NCI-H526 (cell line): ENCODE data around the gene TMEM88.

Experiments
- DNase-seq, 2 experiments: peaks; one replicate each; lab custom pipeline; 2025; lab: John Stamatoyannopoulos, UW

TMEM88 gene

DNA sequence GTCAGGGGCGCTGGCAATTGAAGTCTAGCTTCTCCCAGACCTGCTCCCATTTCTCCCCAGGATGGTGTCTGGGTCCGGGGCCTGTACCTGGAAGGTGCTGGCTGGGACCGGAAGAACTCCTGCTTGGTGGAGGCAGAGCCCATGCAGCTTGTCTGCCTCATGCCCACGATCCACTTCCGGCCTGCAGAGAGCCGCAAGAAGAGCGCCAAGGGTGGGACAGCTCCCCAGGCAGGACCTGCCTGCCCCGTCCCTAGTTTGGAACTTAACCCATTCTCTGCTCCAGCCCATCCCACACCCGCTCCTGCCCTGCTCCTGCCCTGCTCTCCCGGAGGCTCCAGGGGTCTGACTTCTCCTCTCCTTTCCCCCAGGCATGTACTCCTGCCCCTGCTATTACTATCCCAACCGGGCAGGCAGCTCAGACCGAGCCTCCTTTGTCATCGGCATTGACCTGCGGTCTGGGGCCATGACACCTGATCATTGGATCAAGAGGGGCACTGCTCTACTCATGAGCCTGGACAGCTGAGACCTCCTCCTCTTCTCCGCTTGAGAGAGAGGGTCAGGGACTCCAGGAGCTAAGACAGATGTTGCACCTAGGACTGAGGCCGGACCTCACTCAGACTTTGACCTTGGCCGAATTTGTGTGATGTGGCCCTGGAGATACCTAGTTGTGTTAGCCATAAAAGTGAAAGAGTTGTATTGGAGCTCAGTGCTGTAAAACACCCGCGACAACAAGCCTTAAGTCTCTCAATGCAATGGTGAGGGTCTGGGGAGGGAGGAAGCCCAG, 21.7 kb upstream of the TMEM88 start:
- DNase-seq: no peak

DNA sequence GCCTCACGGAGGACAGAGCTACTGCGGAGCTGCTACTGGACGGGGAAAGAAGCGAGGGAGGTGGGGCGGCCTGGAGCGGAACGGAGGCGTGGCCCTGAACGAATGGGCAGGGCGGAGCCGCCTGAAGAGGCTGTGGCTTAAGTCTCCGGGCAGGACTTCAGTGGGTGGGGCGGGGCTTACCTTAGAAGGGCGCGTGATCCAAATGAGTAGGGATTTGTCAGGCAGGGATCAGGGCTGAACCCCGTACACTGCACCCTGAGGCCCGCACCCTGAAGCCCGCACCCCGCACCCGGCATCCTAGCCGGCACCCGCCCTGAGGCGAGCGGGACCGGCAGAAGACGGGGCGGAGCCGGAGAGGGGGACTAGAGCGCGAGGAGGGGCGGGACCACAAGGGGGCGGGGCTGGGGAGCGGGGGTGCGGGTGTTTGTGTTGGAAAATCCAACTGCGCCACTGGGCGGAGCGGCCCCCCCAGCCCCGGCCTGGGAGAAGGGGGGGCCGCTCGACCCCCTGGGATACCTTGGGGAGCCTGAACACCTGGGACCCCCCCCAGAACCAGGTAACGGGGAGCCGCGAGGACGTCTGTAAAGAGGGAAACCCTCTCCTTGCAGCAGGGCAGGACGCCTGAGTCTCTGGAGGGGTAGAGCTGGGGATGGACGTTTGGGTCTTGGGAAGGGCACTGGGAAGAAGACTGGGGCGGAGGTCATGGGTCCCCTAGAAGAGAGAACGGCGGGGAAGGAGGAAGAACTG, 20.9 kb upstream of the TMEM88 start, which contains the start of gene KDM6B:
TSS of gene KDM6B (plus strand) at position 423 of the 747 bp plus-strand sequence. CDS start 11,338 bp downstream, outside the sequence.
- peak; percentile 31 to 93 for DNase-seq

DNA sequence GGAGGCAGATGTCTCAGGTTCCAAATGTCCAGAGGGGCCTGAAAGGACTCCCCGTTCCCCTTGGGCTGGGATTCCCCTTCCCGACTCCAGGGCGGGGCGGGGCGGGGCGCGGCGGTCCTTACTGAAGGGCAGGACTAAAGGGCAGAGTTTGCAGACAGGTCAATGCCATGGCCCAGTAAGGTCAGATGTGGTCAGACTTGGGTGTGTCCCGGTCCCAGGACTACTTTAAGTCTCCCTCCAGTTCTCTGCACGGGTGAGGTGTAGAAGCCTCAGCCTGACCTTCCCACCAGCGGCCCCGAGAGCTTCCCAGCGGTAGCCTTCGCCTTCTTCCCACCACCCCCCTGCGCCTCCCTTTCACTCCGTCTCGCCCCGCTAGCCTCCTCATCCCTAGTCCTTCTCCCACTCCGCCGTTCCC, 20.3 kb upstream of the TMEM88 start:
- DNase-seq: no peak

DNA sequence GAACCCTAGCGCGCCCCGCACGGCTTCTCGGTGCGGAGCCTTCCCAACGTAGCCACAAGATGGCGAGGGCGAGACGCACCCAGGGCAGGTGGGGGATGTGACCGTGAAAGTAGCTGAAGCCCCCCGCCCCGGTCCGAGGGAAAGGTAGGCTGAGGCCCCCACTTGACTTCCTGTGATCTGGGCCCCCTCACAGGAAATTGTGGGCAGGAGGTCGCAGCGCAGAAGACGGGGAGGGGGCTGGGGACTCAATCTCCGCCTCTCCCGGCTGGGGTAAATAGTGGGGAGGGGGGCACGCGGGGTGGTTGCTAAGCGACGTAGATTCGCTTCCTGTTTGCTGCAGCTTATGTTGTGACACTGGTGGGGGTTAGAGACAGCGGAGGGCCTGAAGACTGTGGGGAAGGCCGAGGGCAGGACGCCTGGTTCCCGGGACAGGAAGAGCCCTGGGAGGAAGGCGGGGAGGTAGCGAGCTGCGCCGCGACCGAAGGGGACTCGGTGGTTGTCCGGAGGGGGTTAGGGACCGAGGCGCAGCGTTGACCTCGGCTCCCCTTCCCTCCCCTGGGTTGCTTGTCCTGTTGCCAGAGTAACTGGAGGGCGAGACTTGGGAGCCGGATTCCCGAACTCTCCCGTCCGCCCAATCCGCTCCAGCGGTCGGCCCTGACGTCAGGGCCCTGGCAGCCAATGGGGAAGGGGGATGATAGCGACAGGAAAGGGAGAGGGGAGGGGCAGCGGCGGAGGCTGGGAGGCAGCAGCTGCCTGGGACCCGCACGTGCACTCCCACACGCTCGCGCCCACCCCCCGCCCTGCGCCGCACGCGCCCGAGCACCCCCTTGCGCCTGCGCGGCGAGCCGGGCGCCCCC, 19.7 kb upstream of the TMEM88 start:
- DNase-seq: peak; percentile 92 to 96

DNA sequence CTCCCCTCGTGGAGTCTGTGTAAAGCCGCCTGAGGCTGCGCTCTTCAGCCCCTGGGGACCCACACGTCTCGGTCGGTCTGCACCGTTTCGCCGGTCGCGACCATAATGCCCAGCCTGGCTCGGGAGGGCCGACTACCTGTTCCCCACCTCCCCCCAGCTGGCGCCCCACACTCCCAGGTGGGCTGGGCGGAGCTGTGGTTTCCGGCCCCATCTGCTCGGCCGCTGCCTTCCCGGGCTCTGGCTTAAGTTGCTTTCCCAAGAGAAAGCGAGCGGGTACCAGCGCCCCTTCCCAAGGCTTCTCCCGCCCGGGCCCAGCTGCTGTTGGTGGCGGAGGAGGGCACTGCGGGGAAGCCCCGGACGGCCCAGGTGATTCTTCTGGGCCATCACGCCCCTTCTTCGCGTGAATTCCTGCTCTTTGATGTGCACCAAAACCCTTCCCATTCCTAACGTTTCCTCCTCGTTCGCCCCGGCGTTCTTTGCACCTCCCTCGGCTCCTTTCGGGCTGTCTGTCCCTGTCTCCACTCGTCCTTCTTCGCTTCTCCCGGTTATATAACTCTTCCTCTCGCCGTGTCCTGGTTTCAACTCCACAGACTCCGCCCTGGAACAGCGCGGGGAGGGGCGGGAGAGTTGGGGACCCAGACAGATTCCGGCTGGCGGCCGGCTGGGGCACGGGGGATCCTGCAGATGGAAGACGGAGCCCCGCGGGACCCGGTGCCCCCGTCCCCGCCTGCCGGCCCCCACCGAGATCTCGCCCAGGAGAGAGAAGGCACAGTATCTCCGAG, 18.9 kb upstream of the TMEM88 start:
- DNase-seq: peak in 1 of 2 experiments; percentile 62

DNA sequence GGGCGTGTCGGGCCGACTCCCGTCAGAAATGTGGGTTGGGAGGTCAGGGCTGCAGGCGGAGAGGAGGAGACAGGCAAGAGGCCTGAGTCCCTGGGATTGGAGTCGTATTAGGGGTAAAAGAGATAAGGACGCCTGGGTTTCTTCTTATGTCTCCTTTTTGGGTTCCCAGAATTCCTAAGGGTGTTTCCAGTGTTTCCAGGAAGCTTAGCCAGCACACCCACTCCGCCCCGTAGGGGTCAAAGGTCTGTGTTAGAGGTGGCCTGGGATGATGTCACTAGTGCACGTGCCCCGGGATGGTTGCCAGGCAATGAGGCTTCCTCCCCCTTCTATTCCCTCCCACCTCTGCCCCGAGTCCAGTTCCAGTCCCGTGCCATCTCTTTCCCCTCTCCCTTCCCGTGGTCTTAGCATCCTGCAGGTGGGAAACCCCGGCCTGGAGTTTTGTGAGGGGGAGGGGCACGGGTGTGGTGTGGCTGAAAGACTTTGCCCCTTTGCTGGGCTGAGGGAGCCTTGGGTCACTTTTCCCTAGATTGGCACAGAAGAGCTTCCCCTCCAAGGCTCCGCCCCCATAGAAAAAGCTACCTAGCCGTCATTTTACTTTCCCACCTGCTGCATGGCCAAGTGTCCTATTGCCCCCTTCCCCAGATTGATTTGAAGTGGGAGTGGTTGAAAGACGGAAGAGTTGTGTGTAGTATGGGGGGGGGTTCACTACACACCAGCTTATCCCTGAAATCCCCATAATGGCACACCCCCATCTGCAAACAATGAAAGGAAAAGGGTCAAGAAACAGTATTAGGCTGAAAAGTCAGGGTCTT, 18.1 kb upstream of the TMEM88 start:
- peak; percentile 92 to 96 for DNase-seq

DNA sequence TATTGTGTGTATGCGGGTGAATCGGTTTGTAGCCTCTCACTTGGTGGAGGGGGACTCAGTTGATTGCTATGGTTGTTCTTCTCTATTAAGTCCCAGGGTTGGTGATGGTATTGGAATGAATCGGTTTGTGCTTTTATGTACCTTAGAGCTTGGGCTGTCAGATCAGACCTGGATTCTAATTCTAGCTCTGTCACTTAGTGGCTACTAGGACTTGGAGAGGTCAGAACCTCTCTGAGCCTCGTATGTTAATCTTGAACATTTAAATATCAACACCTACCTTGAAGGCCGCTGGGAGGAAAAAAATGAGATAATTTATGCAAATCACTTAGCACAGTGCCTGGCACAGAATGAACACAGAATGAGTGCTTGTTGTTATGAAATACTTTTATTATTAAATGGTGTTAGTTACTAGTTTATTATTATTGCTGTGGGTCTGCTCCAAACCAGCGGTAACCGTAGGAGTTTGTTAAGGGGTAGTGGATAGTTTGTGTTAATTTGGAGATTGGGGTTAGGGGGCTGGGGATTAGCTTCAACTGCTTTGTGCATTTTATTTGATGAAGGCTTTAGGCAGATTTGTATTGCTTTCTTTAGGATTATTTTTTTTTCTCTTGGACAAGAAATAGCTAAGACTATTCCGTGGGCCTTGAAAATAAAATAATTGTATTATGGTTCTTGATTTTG, 17.3 kb upstream of the TMEM88 start:
- DNase-seq: peak in 1 of 2 experiments; percentile 48

DNA sequence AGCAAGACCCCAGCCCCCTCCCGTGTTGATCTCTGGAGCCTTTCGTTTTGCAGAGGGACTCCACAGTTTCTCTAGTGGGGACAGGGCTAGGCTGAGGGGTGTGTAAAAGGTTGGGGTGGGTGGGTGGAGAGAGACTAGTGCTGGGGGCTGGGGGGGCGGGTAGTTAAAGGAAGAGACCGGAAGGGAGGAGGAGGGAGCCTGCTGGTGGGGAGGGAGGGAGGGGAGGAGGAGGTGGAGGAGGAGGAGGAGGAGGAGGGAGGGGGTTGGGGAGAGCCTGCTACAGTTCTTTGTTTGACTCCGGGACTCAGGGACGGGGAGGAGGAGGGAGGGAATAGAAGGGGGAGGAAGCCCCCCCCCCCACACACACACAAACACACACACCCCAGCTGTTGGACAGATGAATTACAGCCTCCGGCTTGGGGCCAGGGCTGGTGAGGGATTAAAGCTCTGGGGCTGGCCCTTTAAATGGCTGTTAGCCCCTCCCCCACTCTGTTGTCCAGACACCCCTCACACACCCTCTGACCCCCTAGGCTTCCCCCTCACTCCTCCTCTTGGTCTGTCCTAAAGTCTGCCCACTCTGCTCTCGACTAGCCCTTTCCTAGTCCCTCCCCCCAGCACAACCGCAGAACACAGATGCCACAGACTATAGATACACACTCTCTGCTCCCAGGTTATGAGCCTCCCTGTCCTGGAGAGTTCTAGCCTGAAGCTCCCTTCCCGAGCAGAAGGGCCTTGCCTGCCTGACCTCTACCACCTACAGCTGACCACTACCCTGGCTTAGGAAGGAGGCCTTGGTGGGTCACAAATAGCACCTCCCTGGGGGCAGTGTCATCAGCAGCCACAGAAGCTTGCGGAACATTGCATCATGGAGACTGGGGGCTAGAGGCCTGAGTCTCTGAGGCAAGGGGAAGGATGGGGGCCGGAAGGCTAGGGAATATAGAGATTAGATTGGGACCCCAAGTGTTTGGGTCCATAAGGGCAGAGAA, 16.5 kb upstream of the TMEM88 start:
- DNase-seq: peak in 1 of 2 experiments; percentile 55

DNA sequence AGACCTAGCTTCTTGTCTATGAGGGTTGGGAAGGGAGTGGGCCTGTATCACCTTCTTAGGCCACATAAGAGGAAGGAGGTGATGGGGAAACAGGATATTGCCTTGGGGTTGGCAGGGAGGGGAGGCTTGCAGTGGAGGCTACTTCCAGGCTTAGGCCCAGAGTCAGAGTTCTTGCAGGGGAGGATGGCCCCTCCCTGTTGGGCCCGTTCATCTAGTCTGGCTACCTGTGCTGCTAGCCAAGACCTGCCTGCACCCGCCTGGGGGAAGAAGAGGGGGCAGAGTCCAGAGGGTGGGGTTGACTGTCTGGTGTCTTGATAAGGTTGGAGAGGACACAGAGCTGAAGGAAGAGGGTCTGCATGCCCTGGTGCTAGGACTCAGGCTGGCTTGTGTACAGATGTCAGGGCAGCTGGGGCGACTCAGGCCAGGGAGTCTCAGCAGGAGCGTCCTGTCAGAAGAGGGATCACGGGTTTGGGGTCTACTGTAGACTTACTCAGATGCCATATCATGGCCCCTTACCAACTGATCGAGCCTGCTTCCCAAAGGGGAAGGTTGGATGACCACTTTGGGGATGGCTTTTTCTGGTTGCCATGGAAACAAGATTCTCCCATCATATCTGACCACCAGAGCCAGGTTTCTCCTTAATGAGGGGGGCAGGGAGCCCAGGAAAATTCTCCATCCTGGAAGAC, 15.5 kb upstream of the TMEM88 start:
- DNase-seq: no peak

DNA sequence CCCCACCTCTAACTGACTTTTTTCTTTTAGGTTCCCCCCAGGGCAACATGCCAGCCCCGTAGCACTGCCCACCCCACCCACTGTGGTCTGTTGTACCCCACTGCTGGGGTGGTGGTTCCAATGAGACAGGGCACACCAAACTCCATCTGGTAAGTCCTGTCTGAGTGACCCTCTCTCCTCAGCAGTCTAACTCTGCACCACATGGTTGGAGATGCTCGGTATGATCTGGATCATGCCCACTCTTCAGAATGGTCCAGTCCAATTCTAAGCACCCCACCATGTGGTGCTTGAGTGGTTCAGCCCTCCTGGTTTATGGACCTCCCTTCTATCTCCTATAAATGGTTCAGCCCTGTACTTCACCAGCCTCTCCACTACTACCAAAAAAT, 15.0 kb upstream of the TMEM88 start:
- peak; percentile 40 to 41 for DNase-seq

DNA sequence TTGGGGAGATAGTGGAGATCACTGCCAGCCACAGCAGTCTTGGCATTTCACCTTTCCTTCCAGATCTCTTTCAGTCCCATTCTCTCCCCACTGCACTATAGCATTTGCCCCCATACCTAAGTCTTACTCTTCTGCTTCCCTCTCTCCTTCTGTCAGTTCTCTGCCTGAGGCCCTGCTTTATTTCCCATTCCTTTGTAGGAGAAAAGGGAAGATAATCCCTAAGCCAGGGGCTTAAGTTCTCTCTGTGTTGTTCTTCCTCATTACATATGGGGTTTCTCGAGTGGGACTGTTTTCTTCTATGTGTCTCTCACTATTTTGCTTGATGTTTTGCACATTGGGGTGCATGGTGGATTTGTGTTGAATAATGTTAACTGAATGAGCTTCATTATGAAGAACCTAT, 14.4 kb upstream of the TMEM88 start:
- DNase-seq: no peak

DNA sequence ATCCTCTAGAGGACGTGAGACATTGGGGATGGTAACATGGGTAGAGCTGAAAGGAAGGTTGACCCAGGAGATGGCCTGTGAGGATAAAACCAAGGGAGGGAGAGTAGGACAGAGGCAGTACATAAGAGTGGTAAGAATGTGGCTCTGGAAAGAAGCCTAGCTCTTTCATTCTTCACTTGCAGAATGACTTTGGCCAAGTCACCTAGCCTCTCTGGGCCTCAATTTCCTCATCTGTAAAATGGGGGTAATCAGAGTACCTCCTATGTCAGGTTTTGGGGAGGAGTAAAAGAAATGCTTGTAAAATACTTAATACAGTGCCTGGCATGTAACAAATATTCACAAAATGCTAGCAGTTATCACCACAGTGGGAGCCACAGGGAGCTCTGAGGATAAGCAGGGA, 14.0 kb upstream of the TMEM88 start:
- no peak for DNase-seq

DNA sequence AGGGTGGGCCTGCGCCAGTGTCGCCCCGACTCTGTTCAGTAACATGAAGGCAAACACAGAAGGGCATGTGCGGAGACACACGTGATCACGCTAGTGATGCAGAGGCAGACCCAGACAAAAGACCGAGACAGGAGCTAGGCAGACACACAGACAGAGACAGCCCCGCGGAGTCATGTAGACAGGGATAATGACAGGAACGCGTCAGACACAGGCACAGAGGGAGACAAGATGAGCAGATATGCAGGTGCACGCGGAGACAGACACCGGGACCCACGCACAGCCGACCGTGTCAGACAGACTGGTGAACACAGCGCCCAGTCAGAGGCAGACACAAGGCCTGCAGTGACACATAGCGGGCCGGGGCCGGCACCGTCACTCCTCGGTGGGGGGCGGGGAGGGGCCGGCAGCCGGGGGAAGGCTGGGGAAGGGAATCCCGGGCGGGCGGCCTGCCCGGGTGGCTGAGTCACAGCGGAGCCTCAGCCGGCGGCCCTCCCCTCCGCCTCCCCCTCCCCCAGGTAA, 13.4 kb upstream of the TMEM88 start:
- DNase-seq: peak; percentile 51 to 73

DNA sequence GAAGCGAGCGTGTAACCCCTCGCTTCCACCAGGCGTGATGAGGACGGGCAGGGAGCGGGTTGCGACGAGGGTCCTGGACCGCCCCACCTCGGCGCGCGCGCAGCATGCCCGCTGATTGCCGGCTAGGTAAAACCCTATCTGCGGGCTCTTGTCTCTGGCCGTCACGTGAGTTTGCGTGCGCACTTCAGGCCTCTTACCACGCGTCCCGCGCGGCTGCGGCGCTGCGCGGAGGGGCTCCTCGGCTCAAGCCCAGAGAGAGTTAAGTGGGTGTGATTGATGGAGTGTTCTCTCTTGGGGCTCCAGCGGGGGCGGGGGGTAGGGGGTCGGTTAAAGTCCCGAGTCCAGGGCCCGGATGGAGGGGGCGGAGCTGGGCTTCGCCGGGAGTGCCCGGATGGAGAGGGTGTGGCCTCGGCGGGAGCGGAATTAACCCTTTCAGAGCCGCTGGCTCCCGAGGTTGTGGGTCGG, 12.9 kb upstream of the TMEM88 start:
- peak; percentile 47 to 86 for DNase-seq

DNA sequence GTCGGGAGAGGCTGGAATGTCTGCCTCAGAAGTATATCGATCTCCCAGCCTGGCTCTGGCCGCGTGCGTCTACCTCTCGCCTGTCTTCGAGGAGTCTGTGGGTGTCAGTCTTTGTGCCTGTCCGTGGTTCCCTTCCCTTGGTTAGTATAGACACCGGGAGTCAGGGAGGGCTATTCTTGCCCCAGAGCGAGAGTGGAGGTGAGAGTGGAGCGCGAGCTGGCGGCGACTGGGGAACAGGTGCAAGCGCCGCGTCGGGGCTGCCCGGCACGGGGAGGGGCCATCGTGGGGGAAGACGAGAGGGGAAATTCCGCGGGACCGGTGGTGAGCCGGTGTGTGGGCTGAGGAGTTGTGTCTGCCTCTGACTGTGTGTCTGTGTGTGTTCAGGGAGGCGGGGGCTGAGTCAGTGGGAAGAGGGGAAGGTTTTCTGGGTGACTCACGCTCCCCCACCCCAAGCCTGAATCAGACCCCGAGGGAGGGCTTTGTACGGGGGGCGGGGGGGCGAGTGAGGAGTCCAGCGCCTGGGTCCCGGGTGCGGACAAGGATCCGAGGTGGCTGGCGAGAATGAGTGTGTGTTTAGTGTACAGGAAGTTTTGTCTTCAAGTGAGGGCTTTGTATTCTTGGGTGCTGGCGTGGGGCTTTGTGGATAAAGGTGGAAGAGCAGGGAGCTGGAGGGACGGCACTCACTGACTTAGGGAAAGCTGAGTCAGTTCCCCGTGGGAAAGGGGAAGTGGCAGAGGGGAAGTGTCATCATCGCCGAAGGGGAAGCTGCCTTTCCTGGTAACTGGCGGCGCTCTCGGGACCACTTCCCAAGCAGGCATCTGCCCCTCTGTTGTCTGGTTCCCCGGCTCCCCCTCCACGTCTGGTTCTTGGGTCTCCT, 12.2 kb upstream of the TMEM88 start:
- DNase-seq: peak in 1 of 2 experiments; percentile 77

DNA sequence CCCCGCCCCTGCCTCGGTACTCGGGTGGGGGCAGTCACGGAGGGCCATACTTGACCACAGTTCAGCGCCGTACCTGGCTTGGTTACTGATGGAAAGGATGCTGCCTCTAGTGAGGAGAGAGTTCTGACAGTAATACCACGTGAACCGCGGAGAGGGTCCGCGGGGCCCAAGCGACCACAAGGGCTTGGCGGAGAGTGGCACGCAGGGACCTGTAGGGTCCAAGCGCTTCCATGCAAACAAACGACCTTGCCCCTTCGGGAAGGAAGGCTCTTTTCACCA, 11.7 kb upstream of the TMEM88 start:
- DNase-seq: no peak
